ENCODE results near the gene ARID1A.

ARID1A gene

DNA sequence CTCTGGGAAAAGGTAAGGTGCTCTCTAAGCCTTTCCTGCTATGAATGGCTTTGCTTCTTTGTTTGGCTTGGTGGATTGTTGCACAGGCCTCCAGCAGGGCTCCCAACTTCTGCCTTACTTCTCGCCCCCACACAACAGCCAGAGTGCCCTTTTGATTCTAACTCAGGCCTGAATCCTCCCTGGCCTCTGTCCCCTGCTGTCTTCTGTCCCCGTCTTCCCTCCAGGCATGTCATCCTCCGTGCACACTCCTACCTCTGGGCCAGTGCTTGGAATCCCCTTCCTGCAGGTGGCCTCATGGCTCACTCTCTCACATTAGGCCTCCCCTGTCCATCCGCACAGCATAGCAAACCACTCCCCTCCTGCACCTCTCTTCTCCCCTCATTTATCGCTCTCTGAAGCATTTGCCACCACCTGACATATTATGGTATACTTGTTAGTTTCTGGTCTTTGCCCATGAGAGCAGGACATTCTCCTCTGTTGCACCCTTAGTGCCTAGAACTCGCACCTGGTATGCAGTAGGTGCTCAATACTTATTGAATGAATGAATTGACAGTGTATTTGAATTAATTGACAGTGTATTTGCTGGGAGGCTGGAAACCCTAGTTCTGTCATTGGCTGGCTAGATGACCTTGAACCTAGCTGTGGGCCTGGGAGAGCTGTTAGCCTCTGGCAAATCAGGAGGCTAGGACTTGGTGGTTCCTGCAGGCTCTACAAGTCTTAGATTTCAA is 133.5 kb downstream of the ARID1A start:
- Histone ChIP-seq H3K27me3 (ENCODE audit: low read depth, low read length) (no peaks in the 10 kb centered on the region), H3K4me3 (ENCODE audit: low read length) (peak overlapping the region; percentile 66; the same call in 1 of the 2 replicates), H3K27ac (ENCODE audit: low read length) (peak overlapping the region; percentile 45), H3K36me3 (replicated peaks; ENCODE audit: low read depth, low read length) (peaks cover 34% of the 10 kb centered on the region), H4K20me1 (ENCODE audit: insufficient read depth, low read length) (peaks cover 7% of the 10 kb centered on the region), H3K4me2 (ENCODE audit: low read length) (peak overlapping the region; percentile 86; the same call in 1 of the 2 replicates), H3K9ac (ENCODE audit: low read length) (no peak overlapping the region), H3K4me1 (ENCODE audit: low read length) (peaks cover 43% of the 10 kb centered on the region), H2AFZ (ENCODE audit: low read depth, low read length) (no peak overlapping the region), H3K9me3 (ENCODE audit: insufficient read depth, low read length) (no peaks in the 10 kb centered on the region), H3K79me2 (ENCODE audit: low read length) (peaks cover 55% of the 10 kb centered on the region)
- TF ChIP-seq, protein P1, sequence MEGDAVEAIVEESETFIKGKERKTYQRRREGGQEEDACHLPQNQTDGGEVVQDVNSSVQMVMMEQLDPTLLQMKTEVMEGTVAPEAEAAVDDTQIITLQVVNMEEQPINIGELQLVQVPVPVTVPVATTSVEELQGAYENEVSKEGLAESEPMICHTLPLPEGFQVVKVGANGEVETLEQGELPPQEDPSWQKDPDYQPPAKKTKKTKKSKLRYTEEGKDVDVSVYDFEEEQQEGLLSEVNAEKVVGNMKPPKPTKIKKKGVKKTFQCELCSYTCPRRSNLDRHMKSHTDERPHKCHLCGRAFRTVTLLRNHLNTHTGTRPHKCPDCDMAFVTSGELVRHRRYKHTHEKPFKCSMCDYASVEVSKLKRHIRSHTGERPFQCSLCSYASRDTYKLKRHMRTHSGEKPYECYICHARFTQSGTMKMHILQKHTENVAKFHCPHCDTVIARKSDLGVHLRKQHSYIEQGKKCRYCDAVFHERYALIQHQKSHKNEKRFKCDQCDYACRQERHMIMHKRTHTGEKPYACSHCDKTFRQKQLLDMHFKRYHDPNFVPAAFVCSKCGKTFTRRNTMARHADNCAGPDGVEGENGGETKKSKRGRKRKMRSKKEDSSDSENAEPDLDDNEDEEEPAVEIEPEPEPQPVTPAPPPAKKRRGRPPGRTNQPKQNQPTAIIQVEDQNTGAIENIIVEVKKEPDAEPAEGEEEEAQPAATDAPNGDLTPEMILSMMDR (IDR thresholded peaks at IDR 0.05; ENCODE audit: low read depth, low read length): no peak
- TF ChIP-seq EZH2phosphoT487 (IDR thresholded peaks at IDR 0.05; ENCODE audit: low read depth): no peak

DNA sequence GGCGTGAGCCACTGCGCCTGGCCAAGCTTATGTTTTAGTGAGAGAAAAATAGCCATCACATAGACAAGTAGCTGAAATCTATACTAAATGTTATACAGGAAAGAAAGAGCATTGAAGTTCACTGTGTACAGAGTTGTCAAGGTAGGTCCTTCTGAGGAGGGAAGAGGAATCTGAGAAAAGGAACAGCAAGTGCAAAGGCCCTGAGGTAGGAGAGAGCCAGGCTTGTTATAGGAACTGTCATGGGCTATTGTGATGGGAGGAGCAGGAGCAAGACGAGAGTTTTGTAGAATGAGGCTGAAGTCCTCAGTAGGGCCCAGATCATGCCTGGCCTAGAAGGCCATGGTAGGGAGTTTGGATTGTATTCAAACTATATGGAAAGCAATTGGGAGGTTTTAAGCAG is 135.2 kb downstream of the ARID1A start:
- Histone ChIP-seq H3K79me2 (ENCODE audit: low read length) (peaks cover 54% of the 10 kb centered on the region), H2AFZ (ENCODE audit: low read depth, low read length) (no peak overlapping the region), H3K36me3 (replicated peaks; ENCODE audit: low read depth, low read length) (peaks cover 38% of the 10 kb centered on the region), H3K27ac (ENCODE audit: low read length) (no peak overlapping the region), H3K4me1 (ENCODE audit: low read length) (peaks cover 39% of the 10 kb centered on the region), H4K20me1 (ENCODE audit: insufficient read depth, low read length) (peaks cover 7% of the 10 kb centered on the region), H3K27me3 (ENCODE audit: low read depth, low read length) (no peaks in the 10 kb centered on the region), H3K4me2 (ENCODE audit: low read length) (no peak overlapping the region), H3K4me3 (ENCODE audit: low read length) (no peak overlapping the region), H3K9me3 (ENCODE audit: insufficient read depth, low read length) (no peaks in the 10 kb centered on the region), H3K9ac (ENCODE audit: low read length) (no peak overlapping the region)
- TF ChIP-seq, protein P1 (IDR thresholded peaks at IDR 0.05; ENCODE audit: low read depth, low read length): no peak
- TF ChIP-seq EZH2phosphoT487 (IDR thresholded peaks at IDR 0.05; ENCODE audit: low read depth): no peak

All from OCI-LY3 (cell line).